ENCODE measurements around the gene IL1RAP.

The IL1RAP gene

DNA sequence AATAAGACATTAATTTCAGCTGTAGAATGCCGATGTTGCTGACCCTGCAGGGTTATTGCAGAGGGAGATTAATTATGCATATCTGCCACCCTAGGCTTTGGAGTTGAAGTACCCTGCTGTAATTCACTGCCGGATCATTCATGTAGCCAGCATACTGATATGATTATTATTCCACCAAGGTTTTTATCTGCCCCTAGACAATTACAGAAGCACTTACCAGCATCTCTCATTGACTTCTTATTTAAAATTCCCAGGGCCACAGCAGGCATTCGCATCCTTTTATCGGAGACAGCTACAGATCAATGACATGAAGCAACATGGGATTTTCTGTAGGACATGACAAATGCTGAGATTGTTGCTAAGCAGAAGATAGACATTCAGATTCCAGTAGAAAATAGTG is 31.3 kb downstream of the IL1RAP start:
- Histone ChIP-seq H3K27me3 (ENCODE audit: control insufficient read depth, insufficient read depth, low read length) (no peaks in the 10 kb centered on the region), H3K4me3 (ENCODE audit: low read length) (no peak overlapping the region), H3K9me3 (replicated peaks; ENCODE audit: low read length) (no peaks in the 10 kb centered on the region), H3K9ac (ENCODE audit: low read depth, low read length) (no peak overlapping the region), H3K36me3 (ENCODE audit: insufficient read depth, low read length) (no peaks in the 10 kb centered on the region), H3K4me2 (ENCODE audit: low read length) (no peak overlapping the region), H3K4me1 (ENCODE audit: control insufficient read depth, insufficient read depth, low read length) (no peaks in the 10 kb centered on the region)

GRCh38 chr3:190546881-190547510 is 33.1 kb downstream of the IL1RAP start:
- Histone ChIP-seq H3K36me3 (ENCODE audit: insufficient read depth, low read length) (no peaks in the 10 kb centered on the region), H3K4me3 (ENCODE audit: low read length) (no peak overlapping the region), H3K27me3 (ENCODE audit: control insufficient read depth, insufficient read depth, low read length) (no peaks in the 10 kb centered on the region), H3K9ac (ENCODE audit: low read depth, low read length) (no peak overlapping the region), H3K9me3 (replicated peaks; ENCODE audit: low read length) (no peaks in the 10 kb centered on the region), H3K4me1 (ENCODE audit: control insufficient read depth, insufficient read depth, low read length) (no peaks in the 10 kb centered on the region), H3K4me2 (ENCODE audit: low read length) (no peak overlapping the region)

GRCh38 chr3:190548031-190548656 is 34.3 kb downstream of the IL1RAP start:
- Histone ChIP-seq H3K36me3 (ENCODE audit: insufficient read depth, low read length) (no peaks in the 10 kb centered on the region), H3K4me1 (ENCODE audit: control insufficient read depth, insufficient read depth, low read length) (no peaks in the 10 kb centered on the region), H3K4me3 (ENCODE audit: low read length) (no peak overlapping the region), H3K9me3 (replicated peaks; ENCODE audit: low read length) (no peaks in the 10 kb centered on the region), H3K4me2 (ENCODE audit: low read length) (no peak overlapping the region), H3K27me3 (ENCODE audit: control insufficient read depth, insufficient read depth, low read length) (no peaks in the 10 kb centered on the region), H3K9ac (ENCODE audit: low read depth, low read length) (no peak overlapping the region)

DNA sequence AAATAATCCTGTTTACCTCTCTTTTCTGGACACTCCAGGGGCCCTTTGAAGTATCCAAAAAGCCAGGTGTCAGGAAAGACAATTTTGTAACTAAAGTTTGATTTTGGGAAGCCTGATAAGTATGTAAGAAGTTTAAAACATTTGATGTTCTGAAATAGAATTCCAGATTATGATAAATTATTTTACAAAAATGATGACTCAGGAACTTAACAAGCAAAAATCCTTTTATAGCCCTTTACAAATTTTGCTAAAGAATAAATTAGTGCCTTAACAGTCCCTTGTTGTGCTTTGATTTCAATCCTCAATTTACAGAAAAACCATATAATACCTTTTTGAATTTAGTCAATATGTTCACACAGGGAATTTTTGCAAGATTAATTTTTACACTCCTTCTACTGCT is 38.1 kb downstream of the IL1RAP start:
- H3K27me3 ChIP-seq (ENCODE audit: control insufficient read depth, insufficient read depth, low read length): no peaks in the 10 kb centered on the region
- no peaks in the 10 kb centered on the region for H3K36me3 ChIP-seq (ENCODE audit: insufficient read depth, low read length)
- no peaks in the 10 kb centered on the region for H3K4me1 ChIP-seq (ENCODE audit: control insufficient read depth, insufficient read depth, low read length)
- H3K9ac ChIP-seq (ENCODE audit: low read depth, low read length): no peak overlapping the region
- H3K4me2 ChIP-seq (ENCODE audit: low read length): no peak overlapping the region
- no peaks in the 10 kb centered on the region for H3K9me3 ChIP-seq (replicated peaks; ENCODE audit: low read length)
- H3K4me3 ChIP-seq (ENCODE audit: low read length): no peak overlapping the region

DNA sequence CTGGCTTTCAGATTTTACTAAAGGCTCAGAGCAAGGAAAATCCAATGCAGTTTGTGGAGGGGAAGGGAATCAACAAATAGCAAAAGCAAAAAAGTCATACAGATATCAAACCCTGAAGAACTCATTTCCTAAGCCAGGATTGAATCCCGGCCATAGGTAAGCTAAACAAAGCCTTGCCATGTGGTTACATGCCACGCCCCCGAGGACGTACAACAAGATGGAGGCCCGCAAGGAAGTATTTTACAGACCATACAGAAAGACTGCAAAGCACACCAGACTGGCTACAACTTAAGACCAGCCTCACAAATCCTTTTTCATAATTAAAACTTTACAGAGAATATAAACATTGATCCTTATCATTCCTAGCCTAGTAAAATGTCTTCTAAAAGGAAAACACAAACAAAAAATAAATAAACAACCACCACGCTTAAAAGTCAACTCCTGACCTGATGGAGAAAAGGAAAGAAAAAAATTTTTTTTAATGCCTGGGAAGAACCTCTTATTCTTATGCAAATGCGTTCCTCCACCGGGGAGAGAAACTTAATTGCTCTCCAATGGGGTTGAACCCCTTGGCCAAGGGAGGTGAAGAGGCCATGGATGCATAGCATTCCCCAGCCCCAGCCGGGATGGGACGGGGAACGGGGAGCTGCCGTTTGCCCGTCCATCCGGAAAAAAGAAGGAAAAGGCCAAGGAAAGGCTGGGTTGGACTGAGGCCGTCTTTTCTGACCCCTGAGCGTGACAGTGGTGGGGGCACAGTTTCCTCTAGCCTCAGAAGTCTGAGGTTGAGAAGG is 39.3 kb downstream of the IL1RAP start:
- Histone ChIP-seq H3K4me1 (ENCODE audit: control insufficient read depth, insufficient read depth, low read length) (no peaks in the 10 kb centered on the region), H3K4me2 (ENCODE audit: low read length) (no peak overlapping the region), H3K9ac (ENCODE audit: low read depth, low read length) (no peak overlapping the region), H3K9me3 (replicated peaks; ENCODE audit: low read length) (no peaks in the 10 kb centered on the region), H3K4me3 (ENCODE audit: low read length) (no peak overlapping the region), H3K36me3 (ENCODE audit: insufficient read depth, low read length) (no peaks in the 10 kb centered on the region), H3K27me3 (ENCODE audit: control insufficient read depth, insufficient read depth, low read length) (no peaks in the 10 kb centered on the region)

DNA sequence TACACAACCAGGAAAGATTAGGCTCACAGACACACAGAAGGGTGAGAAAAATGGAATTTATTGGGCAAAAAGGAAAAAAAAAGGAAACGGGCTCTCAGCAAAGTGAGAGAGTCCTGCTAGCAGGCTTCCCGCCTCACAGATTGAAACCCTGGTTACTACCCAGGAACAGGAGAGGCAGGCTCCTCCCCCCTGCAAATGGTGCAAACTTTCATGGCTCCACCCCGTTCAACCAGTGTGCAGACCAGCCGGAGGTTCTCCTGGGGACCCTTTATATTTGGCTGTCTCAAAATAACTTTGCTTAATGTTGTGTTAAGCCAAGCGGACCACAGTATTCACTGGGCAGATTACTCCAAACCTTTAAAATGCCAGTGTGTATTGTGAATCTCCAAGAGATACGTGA is 40.3 kb downstream of the IL1RAP start:
- Histone ChIP-seq H3K9ac (ENCODE audit: low read depth, low read length) (no peak overlapping the region), H3K4me2 (ENCODE audit: low read length) (no peak overlapping the region), H3K27me3 (ENCODE audit: control insufficient read depth, insufficient read depth, low read length) (no peaks in the 10 kb centered on the region), H3K4me1 (ENCODE audit: control insufficient read depth, insufficient read depth, low read length) (no peaks in the 10 kb centered on the region), H3K36me3 (ENCODE audit: insufficient read depth, low read length) (no peaks in the 10 kb centered on the region), H3K9me3 (replicated peaks; ENCODE audit: low read length) (no peaks in the 10 kb centered on the region), H3K4me3 (ENCODE audit: low read length) (no peak overlapping the region)

DNA sequence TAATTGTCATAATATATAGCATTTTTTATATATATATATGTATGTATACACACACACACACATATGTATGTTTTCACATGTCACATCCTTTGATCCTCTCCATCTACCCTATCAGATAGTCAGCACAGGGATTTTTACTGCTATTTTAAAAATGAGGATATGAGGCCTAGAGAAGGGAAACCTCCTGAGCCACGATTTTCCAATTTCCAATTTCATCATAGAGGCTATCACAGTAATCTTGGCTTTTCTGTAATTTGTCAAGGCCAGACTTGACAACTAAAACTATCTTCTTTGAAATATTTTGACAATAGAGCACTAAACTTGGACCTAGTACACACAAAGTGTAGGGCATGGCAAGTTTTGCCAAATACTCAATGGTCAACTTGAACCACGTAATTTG is 42.5 kb downstream of the IL1RAP start:
- Histone ChIP-seq H3K4me1 (ENCODE audit: control insufficient read depth, insufficient read depth, low read length) (no peaks in the 10 kb centered on the region), H3K4me3 (ENCODE audit: low read length) (no peak overlapping the region), H3K4me2 (ENCODE audit: low read length) (no peak overlapping the region), H3K9ac (ENCODE audit: low read depth, low read length) (no peak overlapping the region), H3K9me3 (replicated peaks; ENCODE audit: low read length) (no peaks in the 10 kb centered on the region), H3K36me3 (ENCODE audit: insufficient read depth, low read length) (no peaks in the 10 kb centered on the region), H3K27me3 (ENCODE audit: control insufficient read depth, insufficient read depth, low read length) (no peaks in the 10 kb centered on the region)

GRCh38 chr3:190557296-190557695 is 43.4 kb downstream of the IL1RAP start:
- Histone ChIP-seq H3K4me1 (ENCODE audit: control insufficient read depth, insufficient read depth, low read length) (no peaks in the 10 kb centered on the region), H3K4me3 (ENCODE audit: low read length) (no peak overlapping the region), H3K36me3 (ENCODE audit: insufficient read depth, low read length) (no peaks in the 10 kb centered on the region), H3K27me3 (ENCODE audit: control insufficient read depth, insufficient read depth, low read length) (no peaks in the 10 kb centered on the region), H3K9ac (ENCODE audit: low read depth, low read length) (no peak overlapping the region), H3K9me3 (replicated peaks; ENCODE audit: low read length) (no peaks in the 10 kb centered on the region), H3K4me2 (ENCODE audit: low read length) (no peak overlapping the region)

DNA sequence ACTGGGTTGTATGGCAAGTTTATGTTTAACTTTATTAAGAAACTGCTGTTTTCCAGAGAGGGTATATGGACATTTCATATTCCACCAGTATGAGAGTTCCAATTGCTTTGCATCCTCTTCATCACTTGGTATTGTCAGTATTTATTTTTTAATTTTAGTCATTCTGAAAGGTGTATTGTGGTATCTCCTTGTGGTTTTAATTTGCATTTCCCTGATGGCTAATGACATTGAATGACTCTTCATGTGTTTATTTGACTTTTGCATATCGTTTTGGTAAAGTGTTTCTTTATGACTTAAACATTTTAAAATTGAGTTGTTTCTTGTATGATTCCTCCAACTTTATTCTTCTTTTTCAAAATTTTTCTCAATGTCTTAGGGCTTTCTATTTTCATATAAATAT is 44.4 kb downstream of the IL1RAP start:
- Histone ChIP-seq H3K9ac (ENCODE audit: low read depth, low read length) (no peak overlapping the region), H3K4me3 (ENCODE audit: low read length) (no peak overlapping the region), H3K27me3 (ENCODE audit: control insufficient read depth, insufficient read depth, low read length) (no peaks in the 10 kb centered on the region), H3K9me3 (replicated peaks; ENCODE audit: low read length) (no peaks in the 10 kb centered on the region), H3K4me1 (ENCODE audit: control insufficient read depth, insufficient read depth, low read length) (no peaks in the 10 kb centered on the region), H3K36me3 (ENCODE audit: insufficient read depth, low read length) (no peaks in the 10 kb centered on the region), H3K4me2 (ENCODE audit: low read length) (no peak overlapping the region)

GRCh38 chr3:190558796-190559195 is 44.9 kb downstream of the IL1RAP start:
- H3K9me3 ChIP-seq (replicated peaks; ENCODE audit: low read length): no peaks in the 10 kb centered on the region
- no peak overlapping the region for H3K4me3 ChIP-seq (ENCODE audit: low read length)
- no peak overlapping the region for H3K9ac ChIP-seq (ENCODE audit: low read depth, low read length)
- no peaks in the 10 kb centered on the region for H3K27me3 ChIP-seq (ENCODE audit: control insufficient read depth, insufficient read depth, low read length)
- no peak overlapping the region for H3K4me2 ChIP-seq (ENCODE audit: low read length)
- H3K36me3 ChIP-seq (ENCODE audit: insufficient read depth, low read length): no peaks in the 10 kb centered on the region
- H3K4me1 ChIP-seq (ENCODE audit: control insufficient read depth, insufficient read depth, low read length): no peaks in the 10 kb centered on the region

DNA sequence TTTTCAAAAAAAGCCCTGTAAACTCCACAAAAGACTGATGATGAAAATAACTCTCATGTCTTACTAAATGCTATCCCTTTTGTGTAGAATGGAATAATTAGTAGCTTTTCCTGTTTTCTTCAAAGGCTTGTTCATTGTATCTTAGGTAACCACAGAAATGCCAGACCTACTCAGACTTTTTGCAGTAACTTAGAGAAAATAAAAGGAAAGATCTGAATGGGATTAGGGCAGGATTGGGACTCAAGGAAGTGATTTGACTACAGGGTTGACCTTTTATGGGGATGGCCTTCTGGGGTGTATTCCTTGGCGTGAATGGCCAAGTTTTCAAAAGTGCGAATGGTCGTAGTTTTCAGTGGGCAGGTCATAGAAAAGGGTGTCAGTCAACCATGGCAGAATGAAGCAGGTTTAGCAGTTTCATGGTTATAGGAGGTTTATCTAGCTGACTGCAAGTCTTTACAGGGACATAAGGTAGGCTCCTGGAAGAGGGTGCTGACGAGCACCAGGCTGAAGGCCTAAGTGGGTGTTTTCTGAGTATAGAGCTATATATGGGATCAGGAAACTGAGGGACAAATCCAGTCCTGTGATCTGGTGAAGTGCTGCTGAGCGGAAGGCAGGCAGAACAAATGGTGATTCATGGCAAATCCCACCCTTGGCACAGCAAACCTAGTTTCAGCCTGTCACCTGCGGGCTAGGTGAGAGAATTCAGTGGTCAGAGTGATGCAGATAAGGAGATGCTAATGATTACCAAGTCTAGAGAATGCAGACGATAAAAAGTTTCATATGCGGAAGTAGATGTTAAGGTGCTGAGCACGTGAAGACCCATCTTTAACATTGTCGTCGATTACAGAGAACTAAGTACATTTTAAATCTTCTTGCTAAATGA is 46.4 kb downstream of the IL1RAP start:
- H3K4me1 ChIP-seq (ENCODE audit: control insufficient read depth, insufficient read depth, low read length): no peaks in the 10 kb centered on the region
- no peaks in the 10 kb centered on the region for H3K27me3 ChIP-seq (ENCODE audit: control insufficient read depth, insufficient read depth, low read length)
- no peaks in the 10 kb centered on the region for H3K9me3 ChIP-seq (replicated peaks; ENCODE audit: low read length)
- H3K4me2 ChIP-seq (ENCODE audit: low read length): no peak overlapping the region
- no peak overlapping the region for H3K9ac ChIP-seq (ENCODE audit: low read depth, low read length)
- no peak overlapping the region for H3K4me3 ChIP-seq (ENCODE audit: low read length)
- no peaks in the 10 kb centered on the region for H3K36me3 ChIP-seq (ENCODE audit: insufficient read depth, low read length)
